HFF-Myc (cell line): Measurements from ENCODE around the gene PRKCE.

ENCODE experiments used
- DNase-seq: peaks from one replicate; pipeline ENCODE4 v3.0.0-alpha.2; 2011; ENCODE audit warnings: low read depth; ENCODE audit errors: extremely low read depth
- H3K4me3 ChIP-seq: replicated peaks from 2 replicates; pipeline ENCODE4 v1.5.1; 2011; ENCODE audit warnings: low read depth, mild to moderate bottlenecking, control low read depth, low read length
- TF ChIP-seq, protein P1 (sequence below): IDR thresholded peaks from 2 replicates; pipeline ENCODE4 v1.5.1; 2012; ENCODE audit warnings: mild to moderate bottlenecking, low read depth, low read length, control low read depth; ENCODE audit errors: missing control alignments

Gene PRKCE

DNA sequence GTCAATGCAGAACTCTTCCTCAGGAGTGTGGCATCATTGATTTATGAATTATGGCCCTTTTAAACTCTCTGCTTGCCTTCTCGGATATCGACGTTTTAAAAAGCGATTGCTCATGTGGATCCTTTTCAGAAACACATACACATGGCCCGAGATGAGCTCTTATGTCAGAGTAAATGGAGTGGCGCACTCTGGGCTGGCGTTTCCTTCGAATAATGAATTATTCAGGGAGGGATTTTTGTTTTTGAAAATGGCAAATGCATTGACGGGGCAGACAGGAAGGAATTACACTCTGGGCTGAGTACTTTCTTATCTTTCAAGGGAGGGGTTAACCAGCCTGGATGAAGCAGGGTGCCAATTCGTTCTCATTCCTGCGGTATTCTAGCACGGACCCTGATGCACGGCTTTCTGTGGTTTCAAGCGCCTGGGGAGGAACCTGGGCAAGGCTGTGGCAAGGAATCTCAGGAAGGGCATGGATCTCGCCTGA lies 142.7 kb downstream of the PRKCE start:
- TF ChIP-seq, protein P1, sequence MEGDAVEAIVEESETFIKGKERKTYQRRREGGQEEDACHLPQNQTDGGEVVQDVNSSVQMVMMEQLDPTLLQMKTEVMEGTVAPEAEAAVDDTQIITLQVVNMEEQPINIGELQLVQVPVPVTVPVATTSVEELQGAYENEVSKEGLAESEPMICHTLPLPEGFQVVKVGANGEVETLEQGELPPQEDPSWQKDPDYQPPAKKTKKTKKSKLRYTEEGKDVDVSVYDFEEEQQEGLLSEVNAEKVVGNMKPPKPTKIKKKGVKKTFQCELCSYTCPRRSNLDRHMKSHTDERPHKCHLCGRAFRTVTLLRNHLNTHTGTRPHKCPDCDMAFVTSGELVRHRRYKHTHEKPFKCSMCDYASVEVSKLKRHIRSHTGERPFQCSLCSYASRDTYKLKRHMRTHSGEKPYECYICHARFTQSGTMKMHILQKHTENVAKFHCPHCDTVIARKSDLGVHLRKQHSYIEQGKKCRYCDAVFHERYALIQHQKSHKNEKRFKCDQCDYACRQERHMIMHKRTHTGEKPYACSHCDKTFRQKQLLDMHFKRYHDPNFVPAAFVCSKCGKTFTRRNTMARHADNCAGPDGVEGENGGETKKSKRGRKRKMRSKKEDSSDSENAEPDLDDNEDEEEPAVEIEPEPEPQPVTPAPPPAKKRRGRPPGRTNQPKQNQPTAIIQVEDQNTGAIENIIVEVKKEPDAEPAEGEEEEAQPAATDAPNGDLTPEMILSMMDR: no peak
- no peak overlapping the region for H3K4me3 ChIP-seq
- no peak for DNase-seq

GRCh38 chr2:45796500-45796899 lies 145.0 kb downstream of the PRKCE start:
- no peak for DNase-seq
- TF ChIP-seq, protein P1: no peak
- H3K4me3 ChIP-seq: no peak overlapping the region

- TF ChIP-seq, protein P1: no peak
- no peak overlapping the region for H3K4me3 ChIP-seq
- DNase-seq: no peak
Measured at GRCh38 chr2:45797451-45798230, 146.2 kb downstream of the PRKCE start.

DNA sequence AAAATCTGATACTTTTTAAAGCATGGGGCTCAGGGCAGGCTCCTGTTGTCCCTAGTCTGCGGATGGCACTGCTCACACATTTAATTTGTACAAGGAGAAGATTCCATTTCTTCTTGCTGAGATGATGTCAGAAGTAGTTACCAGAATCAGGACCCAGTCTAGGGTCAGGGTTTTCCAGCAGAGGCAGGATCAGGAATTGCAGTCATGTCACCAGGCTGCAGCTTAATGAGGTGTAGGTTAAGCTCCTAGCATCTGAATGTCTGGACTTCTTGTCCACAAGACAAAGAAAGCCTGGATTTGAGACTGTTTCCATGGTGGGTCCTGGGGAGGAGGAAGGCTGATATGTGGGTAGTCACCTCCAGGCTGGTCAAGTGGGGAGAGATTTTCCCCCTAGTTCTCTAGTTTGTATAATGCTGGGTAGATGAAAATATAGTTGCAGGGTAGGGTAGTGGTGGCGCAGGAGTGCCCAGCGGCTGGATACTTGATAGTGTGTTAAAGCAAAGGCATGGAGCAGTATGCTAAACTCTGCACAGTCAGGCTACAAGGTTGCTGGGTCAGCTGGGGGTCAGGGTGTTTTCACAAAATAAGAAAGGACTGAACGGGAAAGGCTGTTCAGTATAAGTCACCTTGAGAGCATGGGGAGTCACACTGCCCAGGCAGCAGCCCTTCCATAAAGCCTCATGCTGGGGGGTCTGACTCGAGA lies 148.4 kb downstream of the PRKCE start:
- TF ChIP-seq, protein P1: no peak
- no peak for DNase-seq
- H3K4me3 ChIP-seq: no peak overlapping the region

GRCh38 chr2:45802499-45803138 lies 151.1 kb downstream of the PRKCE start:
- TF ChIP-seq, protein P1: no peak
- DNase-seq: no peak
- H3K4me3 ChIP-seq: no peak overlapping the region

DNA sequence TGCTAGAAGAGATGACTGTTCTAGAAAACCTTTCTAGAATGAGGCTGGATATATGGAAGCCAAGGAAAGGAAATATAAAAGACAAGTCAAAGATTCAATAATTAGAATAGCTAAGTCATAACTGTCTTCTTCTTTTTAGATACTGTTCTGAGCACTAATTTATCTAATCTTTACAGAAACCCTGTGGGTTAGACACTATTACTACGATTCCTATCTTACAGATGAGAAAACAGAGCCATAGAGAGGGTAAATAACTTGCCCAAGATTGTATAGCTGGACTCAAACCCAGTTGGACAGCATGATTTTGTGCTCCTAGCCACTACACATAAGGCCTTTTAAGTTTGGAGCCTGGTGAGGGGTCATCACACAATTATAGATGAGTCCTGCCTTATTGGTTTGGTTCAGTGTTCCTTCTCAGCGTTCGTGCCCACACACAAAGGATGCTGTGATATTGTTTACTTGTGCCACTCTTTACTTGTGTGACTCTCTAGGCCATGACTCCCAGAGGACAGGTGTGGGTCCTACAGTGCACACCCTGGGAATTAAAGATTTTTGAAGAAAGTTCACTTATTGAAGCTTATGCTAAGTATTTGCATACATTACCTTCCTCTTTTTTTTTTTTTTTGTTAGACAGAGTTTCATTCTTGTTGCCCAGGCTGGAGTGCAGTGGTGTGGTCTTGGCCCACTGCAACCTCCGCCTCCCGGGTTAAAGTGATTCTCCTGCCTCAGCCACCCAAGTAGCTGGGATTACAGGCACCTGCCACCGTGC lies 153.7 kb downstream of the PRKCE start:
- H3K4me3 ChIP-seq: no peak overlapping the region
- TF ChIP-seq, protein P1: no peak
- DNase-seq: no peak
